Panc1 (cell line): ENCODE measurements around the gene KAZN.

Experiments
- POLR2AphosphoS5 ChIP-seq: IDR thresholded peaks from 2 replicates; pipeline ENCODE4 v1.6.1; 2012; ENCODE audit warnings: mild to moderate bottlenecking, low read depth, low read length, moderate library complexity
- SIN3A ChIP-seq: IDR thresholded peaks from 2 replicates; pipeline ENCODE4 v1.6.1; 2012; ENCODE audit warnings: low read depth, mild to moderate bottlenecking, low read length, moderate library complexity, borderline replicate concordance; ENCODE audit not compliant: insufficient read depth
- TCF7L2 ChIP-seq: IDR thresholded peaks from 2 replicates; pipeline ENCODE4 v1.6.1; 2011; ENCODE audit warnings: mild to moderate bottlenecking, low read depth, low read length, inconsistent platforms
- TF ChIP-seq, protein P1 (sequence below), 2 experiments: IDR thresholded peaks; 2 replicates each; pipeline ENCODE4 v1.6.1; 2011 to 2012; ENCODE audit warnings: low read depth in 2 of 2, control low read depth in 1 of 2, low read length in 1 of 2, mild to moderate bottlenecking in 1 of 2, moderate library complexity in 1 of 2; ENCODE audit not compliant: insufficient read depth in 1 of 2
- TF ChIP-seq, protein P2 (sequence below): fragments of 450-650 bp; IDR thresholded peaks from 2 replicates; pipeline ENCODE4 v1.5.1; 2017; ENCODE audit warnings: mild to moderate bottlenecking

DNA sequence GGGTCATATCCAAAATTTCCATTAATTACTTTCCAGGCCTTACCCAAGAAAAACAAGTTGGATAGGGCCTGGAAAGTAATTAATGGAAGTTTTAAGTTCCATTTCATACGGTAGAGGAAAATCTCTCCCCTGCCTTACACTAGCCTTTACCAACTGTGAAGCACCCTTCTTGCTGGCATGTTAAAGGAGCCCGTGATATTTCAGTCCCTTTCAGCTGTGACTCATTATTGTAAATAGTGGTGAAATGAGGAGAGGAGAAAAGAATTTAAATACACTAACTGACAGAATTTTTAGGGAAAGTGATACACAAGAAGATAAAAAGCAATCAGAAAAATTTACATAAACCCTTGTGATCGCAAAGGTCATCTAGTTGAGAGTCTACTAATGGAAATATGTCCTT is 20.3 kb upstream of the KAZN start:
- TF ChIP-seq POLR2AphosphoS5: no peak
- TF ChIP-seq, protein P1, sequence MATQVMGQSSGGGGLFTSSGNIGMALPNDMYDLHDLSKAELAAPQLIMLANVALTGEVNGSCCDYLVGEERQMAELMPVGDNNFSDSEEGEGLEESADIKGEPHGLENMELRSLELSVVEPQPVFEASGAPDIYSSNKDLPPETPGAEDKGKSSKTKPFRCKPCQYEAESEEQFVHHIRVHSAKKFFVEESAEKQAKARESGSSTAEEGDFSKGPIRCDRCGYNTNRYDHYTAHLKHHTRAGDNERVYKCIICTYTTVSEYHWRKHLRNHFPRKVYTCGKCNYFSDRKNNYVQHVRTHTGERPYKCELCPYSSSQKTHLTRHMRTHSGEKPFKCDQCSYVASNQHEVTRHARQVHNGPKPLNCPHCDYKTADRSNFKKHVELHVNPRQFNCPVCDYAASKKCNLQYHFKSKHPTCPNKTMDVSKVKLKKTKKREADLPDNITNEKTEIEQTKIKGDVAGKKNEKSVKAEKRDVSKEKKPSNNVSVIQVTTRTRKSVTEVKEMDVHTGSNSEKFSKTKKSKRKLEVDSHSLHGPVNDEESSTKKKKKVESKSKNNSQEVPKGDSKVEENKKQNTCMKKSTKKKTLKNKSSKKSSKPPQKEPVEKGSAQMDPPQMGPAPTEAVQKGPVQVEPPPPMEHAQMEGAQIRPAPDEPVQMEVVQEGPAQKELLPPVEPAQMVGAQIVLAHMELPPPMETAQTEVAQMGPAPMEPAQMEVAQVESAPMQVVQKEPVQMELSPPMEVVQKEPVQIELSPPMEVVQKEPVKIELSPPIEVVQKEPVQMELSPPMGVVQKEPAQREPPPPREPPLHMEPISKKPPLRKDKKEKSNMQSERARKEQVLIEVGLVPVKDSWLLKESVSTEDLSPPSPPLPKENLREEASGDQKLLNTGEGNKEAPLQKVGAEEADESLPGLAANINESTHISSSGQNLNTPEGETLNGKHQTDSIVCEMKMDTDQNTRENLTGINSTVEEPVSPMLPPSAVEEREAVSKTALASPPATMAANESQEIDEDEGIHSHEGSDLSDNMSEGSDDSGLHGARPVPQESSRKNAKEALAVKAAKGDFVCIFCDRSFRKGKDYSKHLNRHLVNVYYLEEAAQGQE (IDR thresholded peaks at IDR 0.05; ENCODE audit: insufficient read depth in 1 of 2, low read depth in 2 of 2, low read length in 1 of 2): no peak
- TF ChIP-seq, protein P2, sequence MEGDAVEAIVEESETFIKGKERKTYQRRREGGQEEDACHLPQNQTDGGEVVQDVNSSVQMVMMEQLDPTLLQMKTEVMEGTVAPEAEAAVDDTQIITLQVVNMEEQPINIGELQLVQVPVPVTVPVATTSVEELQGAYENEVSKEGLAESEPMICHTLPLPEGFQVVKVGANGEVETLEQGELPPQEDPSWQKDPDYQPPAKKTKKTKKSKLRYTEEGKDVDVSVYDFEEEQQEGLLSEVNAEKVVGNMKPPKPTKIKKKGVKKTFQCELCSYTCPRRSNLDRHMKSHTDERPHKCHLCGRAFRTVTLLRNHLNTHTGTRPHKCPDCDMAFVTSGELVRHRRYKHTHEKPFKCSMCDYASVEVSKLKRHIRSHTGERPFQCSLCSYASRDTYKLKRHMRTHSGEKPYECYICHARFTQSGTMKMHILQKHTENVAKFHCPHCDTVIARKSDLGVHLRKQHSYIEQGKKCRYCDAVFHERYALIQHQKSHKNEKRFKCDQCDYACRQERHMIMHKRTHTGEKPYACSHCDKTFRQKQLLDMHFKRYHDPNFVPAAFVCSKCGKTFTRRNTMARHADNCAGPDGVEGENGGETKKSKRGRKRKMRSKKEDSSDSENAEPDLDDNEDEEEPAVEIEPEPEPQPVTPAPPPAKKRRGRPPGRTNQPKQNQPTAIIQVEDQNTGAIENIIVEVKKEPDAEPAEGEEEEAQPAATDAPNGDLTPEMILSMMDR: no peak
- TF ChIP-seq TCF7L2: no peak
- no peak for TF ChIP-seq SIN3A
